Measurements from ENCODE around the gene GIPC1.

Gene GIPC1

DNA sequence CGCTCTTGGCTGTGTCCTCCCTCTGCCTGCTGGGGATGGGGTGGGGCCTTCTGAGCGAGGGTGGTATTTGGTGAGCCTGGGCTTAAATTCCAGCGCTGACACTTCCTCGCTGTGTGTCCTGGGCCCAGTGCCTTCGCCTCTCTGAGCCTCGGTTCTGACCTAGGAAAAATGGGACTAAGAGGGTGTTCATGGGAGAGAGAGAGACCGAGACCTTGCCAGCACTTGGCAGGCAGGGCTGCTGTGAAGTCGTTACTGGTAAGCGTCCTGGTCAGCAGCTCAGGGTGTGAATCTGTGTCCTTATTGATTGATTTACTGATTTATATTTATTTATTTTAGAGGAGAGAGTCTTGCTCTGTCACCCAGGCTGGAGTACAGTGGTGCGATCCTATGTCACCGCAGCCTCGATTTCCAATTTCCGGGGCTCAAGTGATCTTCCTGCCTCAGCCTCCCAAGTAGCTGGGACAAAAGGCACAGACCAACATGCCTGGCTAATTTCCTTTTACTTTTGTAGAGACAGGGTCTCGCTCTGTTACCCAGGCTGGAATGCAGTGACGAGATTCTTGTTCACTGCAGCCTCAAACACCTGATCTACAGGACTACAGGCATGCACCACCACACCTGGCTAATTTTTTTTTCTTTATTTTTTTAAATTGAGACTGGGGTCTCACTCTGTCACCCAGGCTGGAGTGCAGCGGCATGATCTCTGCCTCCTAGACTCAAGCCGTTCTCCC lies 60.4 kb downstream of the GIPC1 start:
- Histone ChIP-seq H3K9me3 (ENCODE audit: low read length) (no peaks in the 10 kb centered on the region), H3K4me1 (ENCODE audit: insufficient read depth, low read length, severe bottlenecking) (peaks cover 52% of the 10 kb centered on the region), H4K20me1 (ENCODE audit: insufficient read depth, low read length) (no peaks in the 10 kb centered on the region), H3K9ac (ENCODE audit: low read length) (no peak overlapping the region), H3K4me3 (ENCODE audit: low read depth, low read length, poor library complexity, severe bottlenecking) (no peak overlapping the region), H3K27ac (ENCODE audit: low read depth, low read length, poor library complexity, severe bottlenecking) (peak overlapping the region; percentile 70), H2AFZ (ENCODE audit: low read length) (no peak overlapping the region), H3K27me3 (ENCODE audit: insufficient read depth, low read length) (no peaks in the 10 kb centered on the region), H3K4me2 (ENCODE audit: low read length) (no peak overlapping the region), H3K9me2 (ENCODE audit: low read depth, low read length) (no peaks in the 10 kb centered on the region), H3F3A (ENCODE audit: insufficient read depth, low read length) (no peaks in the 10 kb centered on the region), H3K79me2 (ENCODE audit: insufficient read depth, low read length) (peaks cover 4% of the 10 kb centered on the region), H3K36me3 (ENCODE audit: insufficient read depth, low read length) (peaks cover 10% of the 10 kb centered on the region; the same call in 1 of the 2 replicates)
- TF ChIP-seq EZH2 (IDR thresholded peaks at IDR 0.05; ENCODE audit: borderline replicate concordance, low read length): no peak
- TF ChIP-seq CTCF (IDR thresholded peaks at IDR 0.05; ENCODE audit: low read length): no peak

DNA sequence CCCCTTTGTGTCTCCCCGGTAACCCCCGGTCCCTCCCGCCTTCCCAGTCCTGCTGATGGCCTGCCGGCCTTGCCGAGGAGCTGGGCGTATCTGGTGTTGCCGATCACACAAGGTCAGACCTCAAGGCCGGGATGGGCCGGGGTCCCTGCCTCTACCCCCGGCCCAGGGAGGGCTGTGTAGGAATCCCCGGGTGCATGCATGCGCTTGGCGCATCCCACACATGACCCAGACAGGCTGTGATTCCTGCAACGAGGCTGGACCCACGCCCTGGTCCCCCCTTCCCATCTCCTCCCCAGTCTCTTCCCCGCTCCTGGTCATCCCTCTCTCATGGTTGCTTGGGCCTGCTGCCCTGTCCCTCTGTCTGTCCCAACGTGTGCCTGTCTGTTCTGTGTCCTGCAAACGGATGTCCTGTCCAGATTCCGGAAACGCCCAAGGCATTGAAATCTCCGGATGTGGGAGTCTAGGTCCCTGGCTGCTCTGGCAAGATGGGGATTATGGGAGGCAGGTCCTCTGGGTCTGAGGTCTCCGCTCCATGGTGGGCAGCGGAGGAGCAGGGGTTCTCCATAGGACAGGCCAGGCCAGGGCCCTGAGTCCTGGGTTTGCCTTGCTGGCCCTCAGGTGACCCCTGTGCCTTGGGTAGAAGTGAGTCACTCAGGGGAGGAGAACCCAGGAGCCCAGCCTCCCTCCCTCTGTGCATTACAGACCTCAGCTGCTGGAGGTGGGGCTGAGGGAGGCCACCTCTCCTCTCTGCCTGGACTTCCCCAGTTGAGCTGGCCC lies 61.2 kb downstream of the GIPC1 start:
- H3K27me3 ChIP-seq (ENCODE audit: insufficient read depth, low read length): no peaks in the 10 kb centered on the region
- peak overlapping the region; percentile 96; the same call in 1 of the 2 replicates for H3K9ac ChIP-seq (ENCODE audit: low read length)
- H3K9me3 ChIP-seq (ENCODE audit: low read length): no peaks in the 10 kb centered on the region
- no peaks in the 10 kb centered on the region for H4K20me1 ChIP-seq (ENCODE audit: insufficient read depth, low read length)
- H3K36me3 ChIP-seq (ENCODE audit: insufficient read depth, low read length): peaks cover 10% of the 10 kb centered on the region; the same call in 1 of the 2 replicates
- H3K4me1 ChIP-seq (ENCODE audit: insufficient read depth, low read length, severe bottlenecking): peaks cover 44% of the 10 kb centered on the region
- H3K79me2 ChIP-seq (ENCODE audit: insufficient read depth, low read length): peaks cover 4% of the 10 kb centered on the region
- H2AFZ ChIP-seq (ENCODE audit: low read length): no peak overlapping the region
- H3F3A ChIP-seq (ENCODE audit: insufficient read depth, low read length): no peaks in the 10 kb centered on the region
- H3K4me2 ChIP-seq (ENCODE audit: low read length): peak overlapping the region; percentile 76
- peak overlapping the region; percentile 70 for H3K27ac ChIP-seq (ENCODE audit: low read depth, low read length, poor library complexity, severe bottlenecking)
- TF ChIP-seq EZH2 (IDR thresholded peaks at IDR 0.05; ENCODE audit: borderline replicate concordance, low read length) (no peak), CTCF (IDR thresholded peaks at IDR 0.05; ENCODE audit: low read length) (no peak)
- H3K4me3 ChIP-seq (ENCODE audit: low read depth, low read length, poor library complexity, severe bottlenecking): peak overlapping the region; percentile 92
- no peaks in the 10 kb centered on the region for H3K9me2 ChIP-seq (ENCODE audit: low read depth, low read length)

GRCh38 chr19:14433554-14434501 lies 62.1 kb downstream of the GIPC1 start:
- H2AFZ ChIP-seq (ENCODE audit: low read length): no peak overlapping the region
- TF ChIP-seq EZH2 (IDR thresholded peaks at IDR 0.05; ENCODE audit: borderline replicate concordance, low read length) (no peak), CTCF (IDR thresholded peaks at IDR 0.05; ENCODE audit: low read length) (peak; percentile 18; the same call in 1 of the 2 replicates)
- H3K79me2 ChIP-seq (ENCODE audit: insufficient read depth, low read length): no peaks in the 10 kb centered on the region; the same call in 1 of the 2 replicates
- peaks cover 35% of the 10 kb centered on the region for H3K4me1 ChIP-seq (ENCODE audit: insufficient read depth, low read length, severe bottlenecking)
- H3K9ac ChIP-seq (ENCODE audit: low read length): peak overlapping the region; percentile 96
- peak overlapping the region; percentile 92 for H3K4me3 ChIP-seq (ENCODE audit: low read depth, low read length, poor library complexity, severe bottlenecking)
- no peaks in the 10 kb centered on the region for H3K27me3 ChIP-seq (ENCODE audit: insufficient read depth, low read length)
- H4K20me1 ChIP-seq (ENCODE audit: insufficient read depth, low read length): no peaks in the 10 kb centered on the region
- no peaks in the 10 kb centered on the region for H3F3A ChIP-seq (ENCODE audit: insufficient read depth, low read length)
- peaks cover 10% of the 10 kb centered on the region; the same call in 1 of the 2 replicates for H3K36me3 ChIP-seq (ENCODE audit: insufficient read depth, low read length)
- peak overlapping the region; percentile 76 for H3K4me2 ChIP-seq (ENCODE audit: low read length)
- no peaks in the 10 kb centered on the region for H3K9me2 ChIP-seq (ENCODE audit: low read depth, low read length)
- H3K27ac ChIP-seq (ENCODE audit: low read depth, low read length, poor library complexity, severe bottlenecking): peak overlapping the region; percentile 70
- no peaks in the 10 kb centered on the region for H3K9me3 ChIP-seq (ENCODE audit: low read length)

Measured in OCI-LY1 (cell line).